HG02973 (cell line): ENCODE data around the gene LKAAEAR1.

Source experiments
- ATAC-seq: cut with Tn5 transposase; IDR thresholded peaks from one replicate; pipeline ENCODE4 v1.9.1; 2021; ENCODE audit warnings: moderate library complexity; ENCODE audit not compliant: unreplicated experiment

LKAAEAR1 gene

GRCh38 chr20:64068386-64069208 lies 15.6 kb downstream of the LKAAEAR1 start:
- no peak for ATAC-seq

DNA sequence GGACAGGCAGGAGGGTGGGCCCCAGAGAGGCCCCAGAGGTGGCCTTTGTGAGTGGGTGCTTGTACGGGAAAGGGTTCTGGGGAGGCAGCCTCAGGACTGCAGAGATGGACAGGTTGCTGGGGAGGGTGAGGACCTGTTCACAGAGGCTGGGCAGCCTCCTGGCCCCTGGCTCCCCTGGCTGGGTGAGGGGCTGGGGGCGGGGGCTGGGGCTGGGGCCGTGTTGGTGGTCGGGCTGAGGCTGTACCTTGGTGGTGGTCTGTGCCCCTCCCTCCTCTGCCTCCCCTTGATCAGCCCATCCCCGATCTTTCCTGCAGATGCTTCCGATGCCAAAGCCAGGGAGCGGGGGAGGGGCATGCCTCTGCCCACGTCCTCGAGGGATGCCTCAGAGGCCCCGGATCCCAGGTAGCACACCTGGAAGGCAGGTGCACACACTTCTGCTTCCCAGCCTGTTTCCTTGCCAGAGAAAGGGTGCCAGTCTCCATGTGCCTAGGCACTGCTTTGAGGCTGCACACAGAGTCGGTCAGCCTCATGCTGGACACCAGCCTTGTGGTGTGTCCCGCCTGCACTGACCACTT lies 16.4 kb downstream of the LKAAEAR1 start:
- ATAC-seq: no peak

GRCh38 chr20:64067005-64067632 lies 17.1 kb downstream of the LKAAEAR1 start:
- ATAC-seq: no peak

DNA sequence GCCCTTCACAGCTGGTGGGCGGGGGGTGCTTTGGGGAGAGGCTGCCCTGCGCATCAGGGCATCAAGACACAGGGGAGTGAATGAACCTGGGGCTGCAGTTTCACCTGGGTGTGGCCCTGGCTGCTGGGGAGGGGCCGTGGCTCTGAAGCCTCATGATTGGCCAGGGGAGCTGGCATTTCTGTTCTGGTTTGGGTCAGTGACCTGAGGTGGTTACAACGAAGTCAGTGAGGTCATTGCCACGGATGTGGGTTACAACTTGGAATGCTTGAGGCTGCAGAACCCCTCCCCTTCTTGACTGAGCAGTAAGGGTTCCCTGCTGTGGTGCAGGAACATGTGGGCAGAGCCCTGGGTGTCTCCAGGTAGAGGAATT lies 18.2 kb downstream of the LKAAEAR1 start:
- no peak for ATAC-seq

DNA sequence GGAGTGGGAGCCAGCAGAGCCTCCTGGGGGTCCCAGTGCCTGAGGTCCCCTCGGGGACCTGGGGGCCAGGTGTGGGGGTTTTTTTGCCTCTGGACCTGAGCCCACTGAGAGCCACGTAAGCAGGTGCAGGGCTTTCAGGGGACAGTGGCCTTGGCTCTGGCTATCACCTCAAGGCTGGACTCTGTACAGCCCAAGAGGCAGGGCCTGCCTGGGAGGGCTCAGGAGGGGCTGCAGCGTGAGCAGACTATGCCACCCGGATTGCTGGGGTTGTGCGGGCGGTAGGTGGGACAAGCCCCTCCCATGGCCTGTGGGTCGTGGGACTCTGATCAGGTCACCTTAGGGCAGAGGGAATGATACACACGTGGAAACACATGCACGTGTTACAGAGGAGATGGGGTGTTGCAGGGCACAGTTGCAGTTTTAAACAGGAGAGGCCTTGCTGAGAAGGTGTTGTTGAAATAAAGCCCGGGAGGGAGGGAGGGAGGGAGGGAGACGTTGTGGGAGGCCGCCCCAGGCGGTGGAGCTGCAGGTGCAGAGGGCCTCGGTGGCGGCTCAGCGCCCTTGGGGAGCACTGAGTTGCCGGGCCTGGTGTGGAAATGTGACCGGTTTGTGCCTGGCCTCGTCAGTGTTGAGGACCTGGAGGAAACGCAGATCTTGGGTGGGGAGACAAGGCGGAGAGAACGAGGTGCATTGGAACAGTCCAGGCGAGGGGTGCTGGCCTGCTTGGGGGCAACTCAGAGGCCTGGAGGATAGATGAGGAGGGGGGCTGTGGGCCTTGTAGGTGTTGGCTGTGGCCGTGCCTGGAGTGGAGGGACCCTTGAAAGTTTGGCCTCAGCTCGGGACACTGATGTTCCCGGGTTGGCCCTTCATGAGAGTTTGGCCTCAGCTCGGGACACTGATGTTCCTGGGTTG lies 18.9 kb downstream of the LKAAEAR1 start:
- no peak for ATAC-seq

DNA sequence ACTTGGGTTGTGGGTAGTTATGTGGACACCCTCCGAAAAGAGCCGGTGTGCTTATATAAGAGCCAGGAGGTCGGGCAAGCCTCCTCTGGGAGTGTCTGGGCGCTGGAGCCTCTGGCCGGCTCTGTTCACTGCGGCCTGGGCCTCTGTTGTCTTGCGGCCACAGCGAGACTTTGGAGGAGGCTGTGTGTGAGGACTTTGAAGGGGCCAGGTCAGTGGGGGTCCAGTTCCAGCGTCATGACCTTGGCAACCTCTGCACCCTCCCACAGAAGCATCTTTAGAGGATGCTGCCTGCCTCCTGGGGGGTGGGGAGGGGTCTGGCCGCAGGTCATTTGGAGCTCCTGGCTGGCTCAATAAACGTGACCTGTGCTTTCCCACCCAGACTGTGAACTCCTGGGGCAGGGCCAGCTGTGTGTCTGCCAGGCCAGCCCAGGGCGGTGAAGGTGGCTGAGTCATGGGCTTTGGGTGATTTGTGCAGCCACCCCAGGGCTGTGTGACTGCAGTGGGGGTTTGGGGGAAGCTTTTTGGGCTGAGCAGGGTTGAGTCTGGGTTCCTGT lies 20.0 kb downstream of the LKAAEAR1 start:
- no peak for ATAC-seq

DNA sequence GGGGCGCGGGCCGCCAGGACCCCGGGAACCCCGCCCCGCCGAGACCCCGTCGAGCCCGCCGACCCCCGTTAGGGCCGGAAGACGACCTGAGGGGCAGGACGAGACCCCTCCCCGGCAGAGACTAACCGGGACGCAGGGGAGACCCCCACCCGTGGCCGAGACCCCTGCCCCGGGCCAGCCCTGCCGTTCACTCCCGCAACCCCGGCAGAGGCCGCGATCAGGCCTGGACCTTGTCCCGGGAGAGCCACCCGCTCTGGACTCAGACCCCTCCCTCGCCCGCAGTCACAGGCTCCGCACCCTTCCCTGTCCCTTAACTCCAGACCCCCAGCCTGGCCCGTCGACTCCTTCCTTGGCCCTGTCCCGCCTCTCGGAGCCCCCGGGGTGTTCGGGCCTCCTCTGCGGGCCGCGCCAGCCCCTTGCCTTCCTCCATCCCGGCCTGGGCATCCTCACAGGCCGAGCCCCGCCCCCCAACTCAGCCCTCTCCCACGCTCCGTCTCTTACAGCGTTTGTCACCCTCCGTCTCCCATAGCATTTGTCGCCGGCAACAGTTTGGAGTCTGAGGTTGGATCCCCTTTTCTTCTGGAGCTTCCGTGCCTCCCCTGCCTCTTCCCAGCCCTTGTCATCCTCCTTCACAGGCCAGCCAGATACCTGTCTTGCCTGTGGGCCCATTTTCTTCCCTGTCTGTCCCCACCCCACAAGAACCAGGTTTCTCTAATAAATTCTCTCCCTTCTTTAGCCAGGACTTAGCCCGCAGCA lies 20.6 kb downstream of the LKAAEAR1 start:
- no peak for ATAC-seq

DNA sequence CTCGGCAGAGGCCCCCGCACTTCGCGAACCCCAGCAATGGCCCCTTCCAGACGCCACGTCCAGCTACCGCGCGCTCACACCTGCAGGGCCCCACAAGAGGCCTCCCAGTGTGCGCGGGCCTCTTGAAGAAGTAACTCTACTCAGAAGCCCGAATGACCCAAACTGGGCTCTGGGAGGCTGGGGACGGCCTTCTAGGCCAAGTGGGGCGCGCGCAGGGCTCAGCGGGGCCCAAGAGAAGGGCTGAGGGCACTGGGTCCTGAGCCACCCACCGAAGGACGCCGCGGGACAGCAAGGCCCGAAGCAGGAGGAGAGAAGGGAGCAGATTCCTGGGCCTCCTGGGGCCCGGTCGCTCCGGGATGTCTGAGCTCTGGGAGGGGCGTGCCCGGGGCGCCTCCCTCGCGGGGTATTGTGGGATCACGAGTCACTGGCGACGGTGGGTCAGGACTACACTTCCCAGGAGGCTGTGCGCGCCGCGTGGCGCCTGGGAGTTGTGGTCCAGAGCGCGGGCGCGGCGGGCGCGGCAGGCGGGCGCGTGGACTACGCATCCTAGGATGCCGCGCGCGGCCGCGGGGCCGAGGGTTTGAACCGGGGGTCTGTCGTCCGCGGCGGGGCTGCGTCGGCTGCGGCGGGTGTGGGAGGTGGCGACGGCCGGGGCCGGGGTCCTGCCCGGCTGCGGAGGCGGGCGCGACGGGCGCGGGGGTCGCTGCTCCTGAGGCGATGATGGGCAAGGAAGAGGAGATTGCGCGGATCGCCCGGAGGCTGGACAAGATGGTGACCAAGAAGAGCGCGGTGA lies 21.4 kb downstream of the LKAAEAR1 start, which contains the start of gene TCEA2:
Gene TCEA2, plus strand, starts transcription at position 603 of the 793 bp plus-strand sequence. Its CDS starts 115 bp downstream, at position 718.
- ATAC-seq: peak; percentile 77

DNA sequence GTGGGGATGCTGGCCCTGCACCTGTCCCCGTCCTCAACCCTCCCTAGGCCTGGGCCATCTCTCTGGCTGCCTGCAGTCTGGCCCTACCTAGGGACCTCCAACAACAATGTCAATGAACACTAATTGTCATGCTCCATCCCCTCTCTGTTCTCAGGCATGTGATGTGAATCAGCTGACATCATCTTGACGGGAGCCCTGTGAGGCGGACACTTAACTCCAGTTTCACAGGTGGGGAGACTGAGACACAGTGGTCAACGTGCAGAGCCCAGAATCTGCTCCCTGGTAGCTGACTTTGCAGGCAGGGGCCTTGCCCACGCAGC lies 22.0 kb downstream of the LKAAEAR1 start:
- ATAC-seq: no peak

DNA sequence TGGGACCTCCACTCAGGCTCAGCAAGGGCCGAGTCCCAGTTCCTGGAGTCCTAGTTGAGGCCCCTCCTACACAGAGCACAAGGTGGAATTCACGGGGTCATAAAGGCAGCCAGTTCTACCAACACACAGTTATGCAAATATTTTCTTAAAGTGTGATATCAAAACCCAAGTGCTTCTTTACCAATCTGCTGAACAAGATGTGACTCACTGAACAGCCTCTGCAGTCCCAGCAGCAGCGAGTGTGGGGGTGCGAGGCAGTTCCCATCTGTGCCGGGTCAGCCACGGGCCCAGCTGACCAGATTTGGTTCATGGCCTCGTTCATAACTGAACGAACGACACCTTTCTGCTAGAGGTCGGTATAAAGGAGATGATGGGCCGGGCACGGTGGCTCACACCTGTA lies 25.7 kb downstream of the LKAAEAR1 start:
- no peak for ATAC-seq

GRCh38 chr20:64057628-64058498 lies 26.3 kb downstream of the LKAAEAR1 start:
- no peak for ATAC-seq

DNA sequence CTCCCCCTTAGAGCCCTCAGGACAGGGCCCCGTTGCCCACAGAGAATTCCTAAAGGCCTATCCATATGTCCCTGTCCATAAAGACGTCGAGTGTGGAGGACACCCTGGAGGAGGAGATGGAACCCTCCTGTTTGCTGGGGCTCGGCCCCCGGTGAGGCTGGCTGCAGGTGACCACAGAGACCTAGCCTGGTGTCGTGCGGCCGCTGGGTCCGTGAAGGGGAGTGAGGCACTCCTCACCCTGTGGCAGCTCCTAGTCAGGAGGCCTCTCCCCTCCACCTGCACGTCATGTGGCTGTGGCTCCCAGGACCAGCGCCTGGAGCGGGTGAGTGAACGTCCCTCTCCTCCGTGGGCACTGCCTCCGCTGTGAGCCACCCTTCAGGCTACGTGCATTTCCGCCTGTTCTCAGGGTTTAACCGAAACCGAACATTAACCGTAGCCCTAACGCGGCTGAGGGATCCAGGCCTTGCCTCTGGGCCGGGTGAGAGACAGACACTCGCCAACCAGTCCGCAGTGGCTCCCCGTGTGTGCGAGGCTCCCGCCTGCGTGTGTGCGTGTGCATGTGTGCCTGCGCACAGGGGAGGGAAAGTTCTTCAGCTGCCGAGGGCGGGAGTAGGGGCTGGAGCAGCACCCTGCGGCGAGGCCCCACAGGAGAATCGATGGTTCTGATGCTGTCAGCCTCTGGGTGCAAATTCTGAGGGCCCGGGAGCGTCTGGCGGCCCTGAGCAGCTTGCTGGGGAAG lies 27.1 kb downstream of the LKAAEAR1 start:
- ATAC-seq: no peak

DNA sequence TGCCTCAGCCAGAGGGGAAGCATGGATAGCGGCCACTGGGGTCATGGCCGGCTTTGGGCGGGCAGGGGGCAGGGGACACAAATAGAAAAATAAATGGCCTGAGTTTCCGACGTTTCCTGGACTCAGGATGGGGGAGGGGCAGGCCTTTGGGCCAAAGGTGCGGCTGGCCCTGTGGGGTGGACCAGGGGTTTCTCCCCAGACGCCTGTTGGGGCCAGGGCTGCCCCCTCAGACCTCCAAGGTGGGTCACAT lies 27.6 kb downstream of the LKAAEAR1 start:
- no peak for ATAC-seq

DNA sequence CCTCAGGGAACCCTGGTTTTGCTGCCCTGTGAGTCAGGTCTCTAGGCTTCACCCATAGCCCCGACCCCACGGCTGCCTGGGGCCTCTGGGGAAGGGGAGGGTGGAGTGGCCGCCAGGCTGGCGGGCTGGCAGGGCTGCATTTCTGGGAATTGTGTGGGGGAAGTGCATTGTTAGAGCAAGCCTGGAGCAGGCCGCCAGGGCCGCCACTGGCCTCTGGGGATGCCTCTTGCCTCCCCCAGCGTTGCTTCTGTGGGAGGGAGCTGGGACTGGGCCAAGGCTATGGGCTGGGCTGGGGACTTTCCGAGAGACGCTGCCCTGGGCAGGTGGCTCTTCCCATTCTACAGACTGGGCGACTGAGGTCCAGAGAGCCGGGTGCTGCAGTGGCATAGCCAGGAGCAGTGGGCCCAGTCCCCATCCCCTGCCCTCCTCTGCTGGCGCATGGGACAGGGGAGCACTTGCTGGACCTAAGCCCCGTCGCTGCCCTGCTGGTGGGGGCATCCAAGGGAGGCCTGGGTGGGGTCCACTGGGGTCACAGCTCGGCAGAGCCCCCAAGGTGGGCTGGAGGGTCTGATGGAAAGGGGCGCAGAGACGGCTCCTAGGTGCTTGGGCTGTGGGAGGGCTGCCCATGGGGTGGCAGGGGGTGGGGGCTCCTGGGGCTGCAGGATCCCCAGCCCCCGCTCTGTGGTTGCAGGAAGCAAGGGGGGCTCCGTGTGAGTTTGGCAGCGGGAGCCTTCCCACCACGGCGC lies 28.1 kb downstream of the LKAAEAR1 start:
- no peak for ATAC-seq

DNA sequence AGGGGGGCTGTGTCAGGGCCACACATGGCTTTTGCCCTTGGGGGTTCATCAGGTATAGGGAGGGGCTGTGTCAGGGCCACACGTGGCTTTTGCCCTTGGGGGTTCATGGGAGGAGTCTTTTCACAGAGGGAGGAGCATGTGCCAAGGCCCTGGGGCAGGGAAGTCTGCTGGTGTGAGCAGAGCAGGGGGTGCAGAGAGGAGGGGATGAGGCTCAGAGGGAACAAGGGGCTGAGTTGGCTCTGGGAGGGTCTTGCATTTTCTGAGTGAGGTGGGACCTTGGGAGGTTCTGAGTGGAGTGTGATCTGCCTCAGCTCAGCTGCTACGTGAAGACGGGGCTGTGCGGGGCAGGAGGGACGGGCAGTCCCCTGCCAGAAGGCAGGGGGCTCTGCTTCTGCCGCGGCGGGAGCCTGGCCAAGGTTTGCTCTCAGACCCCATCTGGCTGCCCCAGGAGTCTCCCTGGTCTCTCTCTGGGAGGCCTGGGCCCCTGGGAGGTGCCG lies 28.8 kb downstream of the LKAAEAR1 start:
- ATAC-seq: no peak

- no peak for ATAC-seq
These were observed 30.1 kb downstream of the LKAAEAR1 start for GRCh38 chr20:64053841-64054661.
